Stimulated activated CD8-positive, alpha-beta memory T cell treated with anti-CD3 and anti-CD28 coated beads, Interleukin-7, amount 100 ng/mL, for 4 hours (primary cell): ENCODE data around the gene CRYBB1.
"Not testable (repeated sequence)": the region's sequence is repeated elsewhere in the genome, so short reads cannot be mapped to it uniquely, and the experiment has no call there.

ENCODE experiments used
- DNase-seq, 2 donors: peaks; one replicate each; pipeline ENCODE4 v3.0.0-alpha.2; 2020; ENCODE audit warnings: low read depth in 2 of 2

Gene CRYBB1

DNA sequence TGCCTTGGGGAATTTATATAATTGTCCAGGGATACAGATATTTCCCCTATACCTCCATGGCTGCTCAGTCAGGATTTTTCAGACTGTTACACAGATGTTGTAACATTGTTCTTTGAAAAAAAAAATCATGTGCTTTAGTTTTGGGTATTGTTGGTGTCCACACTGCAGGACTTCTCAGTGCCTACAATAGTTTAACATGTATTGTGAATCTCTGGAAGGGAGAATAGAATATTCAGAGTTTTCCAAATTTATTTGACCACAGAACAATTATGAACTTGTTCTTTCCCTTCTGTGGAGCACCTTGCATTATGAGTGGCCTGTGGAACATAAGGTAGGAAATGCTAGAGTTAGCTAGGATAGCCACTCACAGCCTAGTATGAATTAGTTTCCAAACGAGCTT, 18.5 kb upstream of the CRYBB1 start:
- no peak for DNase-seq

DNA sequence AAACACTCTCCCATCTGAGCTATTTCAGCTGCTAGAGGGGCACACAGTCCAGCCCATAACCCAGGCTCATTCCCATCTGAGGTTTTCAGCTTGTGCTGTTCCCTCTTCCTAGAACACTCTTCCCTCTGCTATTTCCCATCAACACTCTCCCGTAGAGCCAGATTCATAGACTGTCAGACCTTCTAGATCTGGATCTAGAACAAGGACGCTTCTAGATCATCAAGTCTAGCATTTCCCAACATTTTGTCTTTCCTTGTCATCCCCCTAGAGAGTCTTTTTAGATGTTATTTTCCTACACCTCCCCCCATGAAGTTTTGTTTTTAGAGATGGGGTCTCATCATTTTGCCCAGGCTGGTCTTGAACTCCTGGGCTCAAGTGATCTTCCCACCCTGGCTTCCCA, 17.3 kb upstream of the CRYBB1 start:
- no peak for DNase-seq

DNA sequence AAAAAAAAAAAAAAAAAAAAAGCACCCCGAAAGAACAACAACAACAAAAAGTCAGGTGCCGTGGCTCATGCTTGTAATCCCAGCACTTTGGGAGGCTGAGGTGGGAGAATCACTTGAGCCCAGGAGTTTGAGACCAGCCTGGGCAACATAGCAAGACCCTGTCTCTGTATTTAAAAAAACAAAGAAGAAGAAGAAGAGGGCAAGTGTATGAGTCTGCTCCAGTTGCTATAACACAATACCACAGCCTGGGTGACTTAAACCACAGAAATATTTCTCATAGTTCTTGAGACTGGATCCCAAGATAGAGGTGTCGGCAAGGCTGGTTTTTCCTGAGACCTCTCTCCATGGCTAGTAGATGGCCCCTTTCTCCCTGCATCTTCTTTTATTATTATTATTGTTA, 16.4 kb upstream of the CRYBB1 start:
- no peak for DNase-seq

DNA sequence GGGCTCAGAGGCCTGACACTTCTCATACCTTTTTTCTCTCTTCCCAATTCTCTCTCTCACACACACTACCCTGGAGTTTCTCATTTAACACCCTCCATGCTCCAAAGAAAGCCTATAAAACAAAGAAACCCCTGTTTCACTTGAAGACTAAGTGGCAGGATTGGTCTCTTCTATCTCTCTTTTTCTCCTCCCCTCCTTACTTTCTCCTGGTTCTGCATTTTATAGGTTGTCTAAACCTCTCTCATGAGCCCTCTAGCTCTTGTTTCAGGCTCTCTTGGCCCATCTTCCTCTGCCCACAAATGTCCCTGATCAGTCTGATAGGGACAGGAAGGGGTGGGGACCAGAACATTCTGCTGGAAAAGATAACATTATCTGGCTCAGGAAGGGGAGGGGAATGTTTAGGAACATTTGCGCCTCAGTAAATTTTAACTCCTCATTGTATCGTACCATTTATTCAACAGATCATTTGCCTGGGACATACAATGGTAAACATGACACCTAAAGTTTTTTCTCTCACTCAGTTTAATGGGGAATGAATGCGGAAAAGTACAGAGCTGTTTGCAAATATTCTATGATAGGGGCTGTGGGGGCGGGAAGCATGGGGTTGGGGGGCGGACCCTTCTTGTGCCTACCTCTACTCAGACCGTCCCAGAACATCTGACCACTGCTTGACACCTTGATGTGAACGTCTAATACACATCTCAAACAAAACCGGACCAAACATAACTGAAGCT, 14.8 kb upstream of the CRYBB1 start:
- no peak for DNase-seq

DNA sequence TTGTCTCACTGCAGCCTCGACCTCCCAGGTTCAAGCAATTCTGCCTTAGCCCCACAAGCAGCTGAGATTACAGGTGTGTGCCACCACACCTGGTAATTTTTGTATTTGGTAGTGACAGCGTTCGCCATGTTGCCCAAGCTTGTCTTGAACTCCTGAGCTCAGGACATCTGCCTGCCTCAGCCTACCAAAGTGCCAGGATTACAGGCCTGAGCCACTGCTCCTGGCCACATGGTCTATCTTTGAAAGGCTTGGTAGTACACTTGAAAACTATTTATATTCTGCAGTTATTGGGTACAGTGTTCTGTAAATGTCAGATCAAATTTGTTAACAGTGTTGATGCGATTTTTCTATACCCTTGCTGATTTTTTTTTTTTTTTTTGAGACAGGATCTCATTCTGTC, 13.5 kb upstream of the CRYBB1 start:
- DNase-seq: no peak

DNA sequence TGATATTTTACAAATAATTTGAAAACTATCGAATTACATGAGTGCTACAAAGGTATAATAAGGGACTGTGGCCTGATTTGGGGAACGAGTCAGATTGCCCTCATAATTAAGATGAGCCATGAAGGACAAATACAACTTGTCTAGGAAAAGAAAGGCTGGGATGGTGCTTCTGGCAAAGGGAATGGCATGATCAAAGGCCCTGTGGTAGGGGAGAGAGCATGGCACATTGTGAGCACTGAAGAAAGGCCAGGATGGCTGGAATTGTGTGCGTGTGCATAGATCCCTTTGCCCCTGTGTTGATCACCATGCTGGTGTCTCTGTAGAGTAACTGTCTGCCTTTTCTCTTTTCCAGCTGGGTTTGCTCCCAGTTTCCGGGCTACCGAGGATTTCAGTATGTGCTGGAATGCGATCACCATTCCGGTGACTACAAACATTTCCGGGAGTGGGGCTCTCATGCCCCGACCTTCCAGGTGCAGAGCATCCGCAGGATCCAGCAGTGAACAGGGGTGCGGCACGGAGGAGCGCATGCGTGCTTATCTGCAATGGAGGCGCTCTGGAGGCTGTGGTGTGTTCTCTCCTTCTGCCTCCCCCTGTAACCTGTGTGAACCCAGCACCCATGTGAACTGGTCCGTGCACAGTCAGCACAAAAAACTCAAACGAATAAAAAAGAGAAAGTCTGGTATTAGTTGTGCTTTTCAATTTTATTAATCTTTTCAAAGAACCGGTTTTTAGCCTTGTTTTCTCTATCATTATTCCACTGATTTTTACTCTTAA, 12.3 kb upstream of the CRYBB1 start:
- DNase-seq: no peak

DNA sequence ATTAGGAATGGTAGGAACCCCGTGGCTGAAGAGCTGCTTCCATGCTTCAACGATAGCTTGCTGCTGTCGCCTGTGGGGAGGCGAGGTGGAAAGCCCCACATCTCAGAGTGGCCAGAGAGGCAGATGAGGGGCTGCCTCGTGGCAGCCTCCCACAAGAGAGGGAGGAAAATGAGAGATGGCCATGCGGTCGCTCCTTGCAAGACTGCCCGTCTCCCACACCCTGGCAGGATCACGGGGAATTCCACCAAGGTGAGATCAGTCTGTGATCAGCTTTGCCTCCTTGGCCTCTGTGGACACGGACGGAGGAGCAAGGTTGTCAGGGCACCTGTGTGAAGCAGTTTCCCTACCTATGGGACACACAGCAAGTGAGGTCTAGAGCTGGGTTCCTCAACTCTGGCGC, 7.0 kb upstream of the CRYBB1 start:
- no peak for DNase-seq

DNA sequence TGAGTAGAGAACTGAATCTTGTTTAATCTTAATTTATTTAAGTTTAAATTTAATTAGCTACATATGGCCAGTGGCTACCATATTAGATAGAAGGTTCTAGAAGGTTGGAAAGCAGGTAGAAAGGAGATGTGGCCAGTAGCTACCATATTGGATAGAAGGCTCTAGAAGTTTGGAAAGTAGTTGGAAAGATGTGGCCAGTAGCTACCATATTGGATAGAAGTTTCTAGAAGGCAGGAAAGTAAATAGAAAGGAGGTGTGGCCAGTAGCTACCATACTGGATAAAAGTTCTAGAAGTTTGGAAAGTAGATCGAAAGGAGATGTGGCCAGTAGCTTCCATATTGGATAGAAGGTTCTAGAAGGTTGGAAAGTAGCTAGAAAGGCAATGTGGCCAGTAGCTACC, 6.2 kb upstream of the CRYBB1 start:
- no peak for DNase-seq

DNA sequence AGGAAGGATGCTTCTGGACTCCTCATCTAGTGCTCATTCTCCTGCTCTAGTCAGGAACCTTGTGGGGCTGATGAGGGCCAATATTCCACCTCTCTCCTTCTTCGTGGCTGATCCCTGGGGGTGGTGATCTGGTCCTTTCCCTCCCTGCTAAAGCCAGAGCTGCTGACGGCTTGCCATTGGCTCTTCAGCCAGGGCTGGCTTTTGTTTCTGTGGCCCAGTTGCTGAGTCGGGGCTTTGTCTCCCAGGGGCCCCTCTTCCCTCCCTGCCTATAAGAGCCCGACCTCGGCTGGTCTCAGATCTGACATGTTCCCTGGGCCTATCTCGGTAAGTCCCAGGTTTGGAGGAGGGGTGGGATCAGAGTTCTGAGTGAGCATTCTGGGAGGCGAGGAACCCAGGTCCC, 3.8 kb upstream of the CRYBB1 start, which contains the start of gene CRYBA4:
Gene CRYBA4 (plus strand): TSS at position 301 of the 400 bp plus-strand sequence. CDS start 634 bp downstream, outside the sequence.
- DNase-seq: no peak

DNA sequence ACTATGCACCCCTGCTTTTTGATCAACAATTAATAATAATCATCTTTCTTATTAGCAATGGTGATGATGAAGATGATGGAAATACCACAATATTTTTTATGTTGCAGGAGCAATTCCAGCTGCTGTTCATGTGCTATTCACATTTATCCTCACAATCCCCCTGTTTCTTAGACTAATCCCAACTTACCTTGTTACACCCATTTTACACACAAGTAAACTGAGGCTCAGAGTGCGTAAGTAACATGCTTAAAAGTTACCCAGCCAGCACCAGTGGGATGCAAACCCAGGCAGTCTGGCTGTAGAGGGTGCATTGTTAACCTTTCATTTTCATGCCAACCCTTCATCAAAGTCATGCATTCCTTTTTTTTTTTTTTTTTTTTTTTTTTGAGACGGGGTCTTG, 2.4 kb upstream of the CRYBB1 start:
- no peak for DNase-seq

DNA sequence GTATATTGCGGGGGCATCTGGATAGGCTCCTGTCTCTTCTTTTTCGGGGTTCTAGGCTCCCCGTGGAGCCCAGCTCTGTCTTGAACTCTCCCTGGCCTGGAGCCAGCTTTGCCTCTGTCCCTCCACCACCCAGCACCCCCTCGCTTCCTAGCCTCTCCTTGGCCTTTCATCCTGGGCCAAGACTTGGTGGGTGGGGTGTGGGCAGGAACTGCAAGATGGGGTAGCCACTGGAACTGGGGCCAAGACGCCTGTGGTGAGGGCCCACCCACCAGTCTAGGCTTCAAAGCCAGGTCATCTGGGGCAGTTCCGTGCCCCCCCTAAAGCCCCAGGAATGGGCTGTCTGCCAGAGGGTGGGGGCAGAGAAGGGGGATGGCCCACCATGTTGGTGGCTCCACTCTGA, 1.7 kb upstream of the CRYBB1 start:
- no peak for DNase-seq

DNA sequence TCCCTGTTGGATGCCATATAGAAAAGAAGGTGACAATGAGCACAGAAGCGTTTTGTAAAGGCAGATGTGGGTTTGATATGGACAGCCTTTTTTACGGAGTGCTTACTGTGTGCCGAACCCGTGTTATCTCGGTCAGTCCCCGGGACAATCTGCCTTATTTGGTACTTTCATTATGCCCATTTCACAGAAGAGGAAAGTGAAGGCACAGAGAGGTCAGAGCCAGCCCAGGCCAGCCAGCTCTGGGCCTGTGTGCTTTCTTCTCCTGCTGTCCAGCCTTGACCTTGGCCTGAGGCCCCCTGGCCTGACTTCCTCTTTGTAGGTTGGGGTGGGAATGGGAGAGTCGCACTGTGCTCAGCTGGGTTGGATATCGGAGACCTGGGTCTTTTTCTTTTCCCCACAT, 628 bp upstream of the CRYBB1 start:
- no peak for DNase-seq

DNA sequence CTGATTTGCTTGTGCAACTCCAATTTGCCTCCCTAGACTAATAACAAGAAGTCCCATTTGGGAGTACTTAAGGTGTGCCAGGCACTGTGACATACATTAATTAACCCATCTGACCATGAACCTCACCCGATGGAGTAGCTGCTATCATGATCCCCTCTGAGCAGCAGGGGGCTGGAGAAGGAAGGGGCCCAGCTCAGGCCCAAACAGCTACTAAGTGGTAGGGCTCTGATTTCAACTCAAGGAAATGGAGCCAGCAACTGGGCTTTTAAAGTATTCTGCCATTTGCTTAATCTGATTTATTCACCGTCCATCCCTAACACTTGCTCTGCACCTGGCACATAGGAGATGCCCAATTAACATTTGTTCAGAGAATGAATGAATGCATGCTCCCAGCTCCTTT, 1.2 kb downstream of the CRYBB1 start:
- DNase-seq: no peak

DNA sequence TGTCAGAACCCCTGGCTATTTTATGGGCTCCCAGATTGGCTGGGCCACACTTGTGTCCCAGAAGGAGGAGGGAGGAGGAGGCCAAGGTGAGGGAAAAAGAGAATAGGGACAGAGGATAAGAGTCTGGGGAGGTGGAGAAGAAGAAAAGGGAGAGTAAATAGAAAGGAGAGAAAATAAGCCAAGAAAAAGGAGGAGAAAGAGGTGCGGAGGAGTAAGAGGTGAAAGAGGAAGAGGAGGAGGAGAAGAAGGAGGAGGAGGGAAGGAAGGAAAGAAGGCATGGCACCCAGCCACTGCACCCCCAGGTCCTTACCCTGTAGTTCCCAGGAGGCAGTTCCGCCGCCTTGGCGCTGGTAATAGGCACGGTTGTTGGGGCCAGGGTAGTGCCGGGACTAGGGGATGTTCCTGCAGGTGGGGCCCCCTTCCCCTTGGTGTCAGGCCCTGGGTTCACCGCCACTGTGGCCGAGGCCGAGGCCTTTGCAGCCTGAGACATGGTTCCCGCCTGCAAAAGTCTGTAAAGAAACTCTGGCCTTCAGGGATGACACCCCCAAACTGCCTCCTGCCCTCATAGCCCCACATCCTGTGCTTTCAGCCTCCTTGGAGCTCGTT, 1.9 kb downstream of the CRYBB1 start:
- DNase-seq: no peak

DNA sequence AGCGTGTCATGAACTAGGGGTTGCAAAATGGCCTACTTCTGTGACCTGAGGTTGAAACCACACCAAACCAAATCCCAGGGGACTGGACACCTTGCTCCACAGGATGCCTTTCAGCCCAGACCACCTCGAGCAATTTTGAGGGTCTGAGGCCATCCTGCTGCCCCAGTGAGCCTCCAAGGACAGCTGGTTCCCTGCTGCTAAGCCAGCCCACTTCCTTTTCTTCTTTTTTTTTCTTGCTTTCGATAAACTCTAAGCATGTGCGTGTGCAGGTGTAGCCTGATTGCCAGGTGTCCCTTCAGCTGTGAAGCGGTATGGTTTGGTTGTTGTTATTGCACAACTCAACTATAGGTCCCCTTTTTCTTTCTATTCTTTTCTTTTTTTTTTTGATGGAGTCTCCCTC, 2.7 kb downstream of the CRYBB1 start:
- no peak for DNase-seq

DNA sequence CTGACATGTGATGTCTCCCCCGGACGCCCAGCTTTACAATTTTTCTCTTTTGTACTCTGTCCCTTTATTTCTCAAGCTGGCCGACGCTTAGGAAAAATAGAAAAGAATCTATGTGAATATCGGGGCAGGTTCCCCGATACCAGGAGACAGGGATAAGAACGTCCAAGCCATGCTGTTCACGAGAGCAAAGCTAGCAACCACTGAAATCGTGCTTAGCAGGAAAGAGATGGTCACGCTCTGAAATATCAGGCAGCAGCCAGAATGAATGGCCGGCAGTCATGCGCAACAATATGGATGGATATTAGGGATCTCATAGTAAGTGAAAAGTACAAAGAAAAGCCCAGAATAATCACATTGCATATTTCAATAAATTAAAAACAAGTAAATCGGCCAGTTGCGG, 3.5 kb downstream of the CRYBB1 start:
- no peak for DNase-seq

DNA sequence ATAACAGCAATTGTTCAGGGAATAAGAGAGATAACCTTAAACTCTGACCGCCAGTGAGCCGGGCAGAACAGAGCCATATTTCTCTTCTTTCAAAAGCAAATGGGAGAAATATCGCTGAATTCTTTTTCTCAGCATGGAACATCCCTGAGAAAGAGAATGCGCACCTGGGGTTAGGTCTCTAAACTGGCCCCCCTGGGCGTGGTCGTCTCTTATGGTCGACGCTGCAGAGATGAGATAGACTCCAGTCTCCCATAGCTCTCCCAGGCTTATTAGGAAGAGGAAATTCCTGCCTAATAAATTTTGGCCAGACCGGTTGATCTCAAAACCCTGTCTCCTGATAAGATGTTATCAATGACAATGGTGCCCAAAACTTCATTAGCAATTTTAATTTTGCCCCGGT, 4.1 kb downstream of the CRYBB1 start:
- not testable (repeated sequence) for DNase-seq

DNA sequence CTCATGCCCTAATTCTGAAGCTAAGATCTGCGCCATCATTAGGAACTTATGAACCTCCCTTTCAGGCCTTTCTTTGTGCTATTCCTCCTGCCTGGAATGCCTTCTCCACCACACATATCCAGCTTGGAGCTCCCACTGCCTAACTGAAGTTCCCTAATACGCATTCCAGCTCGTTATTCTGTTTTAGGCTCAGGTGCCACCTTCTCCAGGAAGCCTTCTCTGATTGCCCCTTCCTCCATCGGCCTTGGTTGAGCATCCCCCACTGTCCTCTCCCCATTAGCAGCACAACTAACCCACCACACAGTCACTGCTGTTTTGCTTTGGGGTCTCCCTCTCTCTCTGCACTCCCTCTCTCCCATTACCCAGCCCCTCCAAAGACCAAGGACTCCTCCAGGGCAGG, 5.2 kb downstream of the CRYBB1 start:
- DNase-seq: no peak

DNA sequence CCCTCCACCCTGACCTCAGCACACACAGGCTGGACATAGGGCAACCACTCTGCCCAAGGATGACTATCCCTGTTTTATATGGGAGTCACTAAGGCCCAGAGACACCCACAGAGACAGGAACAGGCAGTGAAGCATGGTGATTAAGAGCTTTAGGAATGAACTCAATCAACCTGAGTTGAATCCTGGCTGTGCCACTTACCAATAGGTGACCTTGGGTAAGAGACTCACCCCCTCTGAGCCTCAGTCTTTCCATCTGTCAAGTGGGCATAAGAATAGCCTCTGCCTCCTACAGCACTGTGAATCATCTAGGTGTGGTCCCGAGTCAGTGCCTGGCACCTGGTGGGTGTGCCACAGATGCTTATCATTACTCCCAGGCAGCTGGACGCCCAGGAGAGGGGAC, 6.8 kb downstream of the CRYBB1 start:
- DNase-seq: no peak

DNA sequence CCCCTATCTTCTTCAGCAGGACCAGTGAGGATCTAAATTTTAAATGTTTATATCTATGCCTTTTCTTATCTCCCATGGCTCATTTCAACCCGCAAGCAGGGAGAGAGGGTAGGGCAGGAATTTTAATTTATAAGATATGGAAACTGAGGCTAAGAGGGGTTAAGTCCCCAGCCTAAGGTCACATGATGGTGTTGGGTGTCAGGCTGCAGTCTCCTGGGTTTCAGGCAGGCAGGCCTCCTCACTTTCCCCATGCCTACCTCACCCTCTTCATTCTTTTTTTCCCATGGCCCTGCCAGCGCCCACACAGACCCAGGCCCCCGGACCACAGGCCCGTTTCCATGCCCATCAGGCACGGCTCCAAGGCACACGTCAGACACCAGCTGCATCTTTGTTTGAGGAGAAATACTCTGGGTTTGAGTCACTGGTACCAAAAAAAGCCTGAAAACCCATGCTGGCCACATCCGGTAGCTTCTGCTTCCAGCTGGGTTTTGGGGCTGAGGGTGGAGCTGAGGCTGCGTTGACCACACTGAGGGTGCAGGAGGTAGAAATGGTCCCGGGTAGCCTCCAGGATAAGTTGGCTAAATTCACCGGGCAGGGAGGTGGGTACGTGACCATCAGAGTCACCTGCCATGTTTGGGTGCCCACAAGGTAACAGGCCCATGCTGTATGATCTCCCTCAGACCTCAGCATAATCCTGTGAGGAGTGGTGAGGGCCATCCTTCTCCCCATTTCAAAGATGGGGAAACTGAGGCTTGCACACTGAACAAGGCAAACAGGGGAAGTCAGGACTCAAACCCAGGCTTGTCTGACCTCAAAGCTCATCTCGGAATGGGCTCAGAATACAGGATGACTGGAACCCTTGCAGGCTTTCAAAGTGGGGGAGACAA, 7.5 kb downstream of the CRYBB1 start:
- DNase-seq: peak in 1 of 2 donors; percentile 35

DNA sequence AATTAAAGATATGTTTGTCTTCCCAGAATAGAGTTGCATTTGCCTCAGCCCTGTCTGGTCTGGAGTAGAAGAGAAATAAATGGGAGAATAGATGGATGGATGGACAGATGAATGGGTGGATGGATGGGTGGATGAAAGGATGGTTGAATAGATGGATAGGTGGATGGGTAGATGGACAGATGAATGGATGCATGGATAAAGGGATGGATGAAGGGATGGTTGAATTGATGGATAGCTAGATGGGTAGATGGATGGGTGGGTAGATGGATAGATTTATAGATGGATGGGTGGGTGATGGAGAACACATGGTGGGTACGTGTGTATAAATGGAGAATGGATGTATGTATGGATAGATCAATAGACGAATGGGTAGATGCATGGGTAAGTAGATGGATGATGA, 8.5 kb downstream of the CRYBB1 start:
- DNase-seq: no peak

DNA sequence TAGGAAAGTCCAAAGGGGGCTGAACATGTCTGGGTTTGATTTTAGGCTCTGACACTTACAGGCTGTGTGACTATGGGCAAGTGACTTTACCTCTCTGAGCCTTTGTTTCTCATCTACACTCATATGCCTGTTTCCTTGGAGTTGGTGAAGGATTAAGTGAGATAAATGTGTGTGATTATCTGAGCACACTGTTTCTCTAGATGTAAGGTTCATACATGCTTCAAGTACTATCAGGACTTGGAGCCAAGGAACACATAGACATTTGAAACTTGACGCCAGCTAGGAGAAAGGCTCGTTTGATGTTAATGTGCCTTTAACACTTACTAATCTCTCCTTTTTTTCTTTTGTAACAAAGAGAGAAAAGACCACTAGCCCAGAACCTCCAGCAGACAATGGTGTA, 9.7 kb downstream of the CRYBB1 start:
- DNase-seq: no peak
